ENCODE data around the gene SLC25A41.

SLC25A41 gene

GRCh38 chr19:6418562-6418932, 15.0 kb downstream of the SLC25A41 start:
- no peak overlapping the region for H4K91ac ChIP-seq (ENCODE audit: low read length)
- H3K36me3 ChIP-seq (ENCODE audit: control insufficient read depth in 1 of 2, insufficient read depth in 2 of 2, low read depth in 1 of 2, low read length in 2 of 2): peaks cover 80 to 85% of the 10 kb centered on the region in 2 experiments
- H3K27me3 ChIP-seq (ENCODE audit: control insufficient read depth in 1 of 2, insufficient read depth in 1 of 2, low read length in 2 of 2): no peaks in the 10 kb centered on the region
- no peaks in the 10 kb centered on the region for H3K9me3 ChIP-seq (ENCODE audit: control insufficient read depth, low read length)
- no peak overlapping the region for H2AFZ ChIP-seq (ENCODE audit: low read depth, low read length)
- no peak overlapping the region for H3K9ac ChIP-seq (ENCODE audit: low read length)
- H2BK15ac ChIP-seq (ENCODE audit: low read depth, poor library complexity, severe bottlenecking): no peak overlapping the region
- H3K4me3 ChIP-seq (ENCODE audit: insufficient read depth in 1 of 2, low read depth in 1 of 2, low read length in 2 of 2): no peak overlapping the region
- no peak overlapping the region for H3K23ac ChIP-seq (ENCODE audit: low read length in 2 of 2)
- H2AK5ac ChIP-seq (ENCODE audit: low read length, severe bottlenecking): no peak overlapping the region
- peaks cover 17% of the 10 kb centered on the region for H3K4me1 ChIP-seq (ENCODE audit: control insufficient read depth, insufficient read depth, low read depth, low read length)
- H2BK5ac ChIP-seq (ENCODE audit: low read depth, low read length, poor library complexity, severe bottlenecking): no peak overlapping the region
- H3K4me2 ChIP-seq (ENCODE audit: low read length, poor library complexity, severe bottlenecking): no peak overlapping the region
- peaks cover 37% of the 10 kb centered on the region for H3K79me1 ChIP-seq (replicated peaks; ENCODE audit: low read length, poor library complexity, severe bottlenecking)
- H3K14ac ChIP-seq (ENCODE audit: low read length in 2 of 2): no peak overlapping the region
- no peak overlapping the region for H3K18ac ChIP-seq (ENCODE audit: low read depth in 1 of 2, low read length in 2 of 2)
- no peak overlapping the region for H3K4ac ChIP-seq (ENCODE audit: low read depth in 1 of 2, low read length in 2 of 2)
- H2BK120ac ChIP-seq (ENCODE audit: low read depth, low read length): no peak overlapping the region
- no peak overlapping the region for H3K27ac ChIP-seq (ENCODE audit: low read length, poor library complexity, severe bottlenecking)
- WGBS: 97% methylated on average over 19 of the region's 19 CpGs
- H2BK12ac ChIP-seq (ENCODE audit: low read length in 2 of 2): no peak overlapping the region
- no peak for DNase-seq
- no peak overlapping the region for H4K8ac ChIP-seq (ENCODE audit: low read length)

DNA sequence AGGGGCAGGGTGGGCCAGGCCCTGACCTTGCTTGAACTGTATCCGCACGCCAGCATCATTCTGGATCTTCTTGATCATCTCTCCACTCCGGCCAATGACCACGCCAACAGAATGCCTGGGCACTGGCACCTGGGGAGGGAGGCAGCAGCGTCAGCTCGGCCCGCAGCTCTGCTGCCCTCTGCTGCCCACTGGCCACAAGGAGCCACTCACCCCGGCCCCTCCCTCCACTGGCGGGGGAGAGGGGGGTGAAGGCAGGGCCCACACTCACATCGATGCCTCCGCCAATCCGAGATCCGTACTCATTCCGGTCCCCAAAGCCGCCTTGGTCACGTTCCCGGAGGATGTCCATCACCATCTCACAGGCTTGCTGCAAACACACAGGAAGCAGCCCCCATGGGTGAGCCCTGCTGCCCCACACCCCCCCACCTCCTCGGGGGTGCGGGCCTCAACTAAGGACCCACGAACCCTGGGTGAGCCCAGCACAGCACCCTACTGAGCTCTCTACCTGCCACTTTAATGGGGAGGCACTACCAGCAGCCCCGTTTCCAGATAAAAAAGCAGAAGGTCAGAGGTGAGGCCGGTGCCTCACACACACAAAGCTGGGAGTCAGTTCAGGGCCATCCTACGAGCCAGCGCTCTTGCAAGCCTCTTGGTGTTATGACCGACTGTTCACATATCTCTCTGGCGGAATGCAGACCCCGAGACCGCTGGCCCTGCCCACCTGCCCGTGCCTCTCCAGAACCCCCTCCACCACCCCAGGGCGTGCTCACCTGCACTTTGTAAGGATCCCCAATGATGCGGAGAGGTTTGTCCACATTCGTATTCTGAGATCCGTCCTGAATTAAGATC, 15.6 kb downstream of the SLC25A41 start:
- Histone ChIP-seq H3K27ac (ENCODE audit: low read length, poor library complexity, severe bottlenecking) (no peak overlapping the region), H3K9me3 (ENCODE audit: control insufficient read depth, low read length) (no peaks in the 10 kb centered on the region), H2AK5ac (ENCODE audit: low read length, severe bottlenecking) (no peak overlapping the region), H2BK15ac (ENCODE audit: low read depth, poor library complexity, severe bottlenecking) (no peak overlapping the region), H4K8ac (ENCODE audit: low read length) (no peak overlapping the region), H2BK5ac (ENCODE audit: low read depth, low read length, poor library complexity, severe bottlenecking) (no peak overlapping the region), H2BK120ac (ENCODE audit: low read depth, low read length) (no peak overlapping the region), H3K79me1 (replicated peaks; ENCODE audit: low read length, poor library complexity, severe bottlenecking) (peaks cover 37% of the 10 kb centered on the region), H4K91ac (ENCODE audit: low read length) (no peak overlapping the region), H3K18ac (ENCODE audit: low read depth in 1 of 2, low read length in 2 of 2) (no peak overlapping the region), H3K23ac (ENCODE audit: low read length in 2 of 2) (no peak overlapping the region), H3K4me1 (ENCODE audit: control insufficient read depth, insufficient read depth, low read depth, low read length) (peaks cover 15% of the 10 kb centered on the region), H2BK12ac (ENCODE audit: low read length in 2 of 2) (no peak overlapping the region), H3K14ac (ENCODE audit: low read length in 2 of 2) (no peak overlapping the region), H3K9ac (ENCODE audit: low read length) (no peak overlapping the region), H3K36me3 (ENCODE audit: control insufficient read depth in 1 of 2, insufficient read depth in 2 of 2, low read depth in 1 of 2, low read length in 2 of 2) (peaks cover 80 to 88% of the 10 kb centered on the region in 2 experiments), H3K27me3 (ENCODE audit: control insufficient read depth in 1 of 2, insufficient read depth in 1 of 2, low read length in 2 of 2) (no peaks in the 10 kb centered on the region), H3K4ac (ENCODE audit: low read depth in 1 of 2, low read length in 2 of 2) (no peak overlapping the region), H3K4me3 (ENCODE audit: insufficient read depth in 1 of 2, low read depth in 1 of 2, low read length in 2 of 2) (no peak overlapping the region), H3K4me2 (ENCODE audit: low read length, poor library complexity, severe bottlenecking) (no peak overlapping the region), H2AFZ (ENCODE audit: low read depth, low read length) (no peak overlapping the region)
- DNase-seq: peak; percentile 17
- 93% methylated on average over 33 of the region's 33 CpGs for WGBS

DNA sequence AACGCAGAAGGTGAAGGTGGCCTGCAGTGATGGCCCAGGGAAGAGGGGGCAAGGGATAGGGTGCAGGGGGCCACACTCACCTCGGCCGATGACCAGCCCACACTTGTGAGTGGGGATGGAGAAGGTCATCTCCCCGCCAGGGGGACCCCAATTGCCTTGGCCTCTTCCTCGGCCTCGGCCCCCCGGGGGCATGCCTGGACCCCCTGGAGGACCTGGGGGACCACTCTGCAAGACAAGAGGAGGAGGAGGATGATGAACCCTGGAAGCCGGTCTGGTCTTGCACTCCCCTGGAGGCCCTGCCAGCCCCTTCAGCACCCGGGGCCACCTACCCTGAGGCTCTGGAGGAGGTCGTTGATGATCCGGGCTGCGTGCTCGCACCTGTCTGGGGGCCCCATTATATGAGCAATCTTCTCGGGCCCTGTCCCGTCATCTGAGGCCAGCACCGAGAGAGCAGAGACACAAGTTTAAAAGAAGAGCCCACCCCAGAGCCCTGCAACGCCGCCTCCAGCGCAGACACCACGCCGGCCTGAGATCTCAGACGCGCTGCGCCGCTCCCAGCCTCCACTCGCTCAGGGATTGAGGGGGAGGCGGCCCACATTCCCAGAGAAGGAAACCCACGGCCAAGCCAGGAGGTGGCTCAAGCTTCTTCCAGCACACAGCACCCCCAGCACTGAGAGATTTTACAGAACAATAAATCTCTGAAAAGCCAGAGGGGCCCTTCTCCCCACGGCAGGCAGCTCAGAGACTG, 16.7 kb downstream of the SLC25A41 start:
- Histone ChIP-seq H3K79me1 (replicated peaks; ENCODE audit: low read length, poor library complexity, severe bottlenecking) (peaks cover 43% of the 10 kb centered on the region), H2AFZ (ENCODE audit: low read depth, low read length) (no peak overlapping the region), H2BK15ac (ENCODE audit: low read depth, poor library complexity, severe bottlenecking) (no peak overlapping the region), H3K4ac (ENCODE audit: low read depth in 1 of 2, low read length in 2 of 2) (no peak overlapping the region), H2BK12ac (ENCODE audit: low read length in 2 of 2) (no peak overlapping the region), H3K4me1 (ENCODE audit: control insufficient read depth, insufficient read depth, low read depth, low read length) (peaks cover 14% of the 10 kb centered on the region), H4K8ac (ENCODE audit: low read length) (no peak overlapping the region), H3K4me3 (ENCODE audit: insufficient read depth in 1 of 2, low read depth in 1 of 2, low read length in 2 of 2) (no peak overlapping the region), H3K14ac (ENCODE audit: low read length in 2 of 2) (no peak overlapping the region), H2AK5ac (ENCODE audit: low read length, severe bottlenecking) (no peak overlapping the region), H3K18ac (ENCODE audit: low read depth in 1 of 2, low read length in 2 of 2) (no peak overlapping the region), H3K23ac (ENCODE audit: low read length in 2 of 2) (no peak overlapping the region), H4K91ac (ENCODE audit: low read length) (no peak overlapping the region), H2BK120ac (ENCODE audit: low read depth, low read length) (no peak overlapping the region), H3K4me2 (ENCODE audit: low read length, poor library complexity, severe bottlenecking) (no peak overlapping the region), H3K27ac (ENCODE audit: low read length, poor library complexity, severe bottlenecking) (no peak overlapping the region), H3K36me3 (ENCODE audit: control insufficient read depth in 1 of 2, insufficient read depth in 2 of 2, low read depth in 1 of 2, low read length in 2 of 2) (peaks cover 75 to 95% of the 10 kb centered on the region in 2 experiments), H3K9me3 (ENCODE audit: control insufficient read depth, low read length) (no peaks in the 10 kb centered on the region), H2BK5ac (ENCODE audit: low read depth, low read length, poor library complexity, severe bottlenecking) (no peak overlapping the region), H3K27me3 (ENCODE audit: control insufficient read depth in 1 of 2, insufficient read depth in 1 of 2, low read length in 2 of 2) (no peaks in the 10 kb centered on the region), H3K9ac (ENCODE audit: low read length) (no peak overlapping the region)
- DNase-seq: no peak
- 95% methylated on average over 29 of the region's 29 CpGs for WGBS

GRCh38 chr19:6415591-6416190, 17.9 kb downstream of the SLC25A41 start:
- H2BK5ac ChIP-seq (ENCODE audit: low read depth, low read length, poor library complexity, severe bottlenecking): no peak overlapping the region
- 96% methylated on average over 32 of the region's 32 CpGs for WGBS
- H4K8ac ChIP-seq (ENCODE audit: low read length): no peak overlapping the region
- no peak overlapping the region for H2BK15ac ChIP-seq (ENCODE audit: low read depth, poor library complexity, severe bottlenecking)
- H2BK120ac ChIP-seq (ENCODE audit: low read depth, low read length): no peak overlapping the region
- no peak overlapping the region for H3K23ac ChIP-seq (ENCODE audit: low read length in 2 of 2)
- H3K4me2 ChIP-seq (ENCODE audit: low read length, poor library complexity, severe bottlenecking): no peak overlapping the region
- no peak overlapping the region for H3K14ac ChIP-seq (ENCODE audit: low read length in 2 of 2)
- no peak overlapping the region for H2BK12ac ChIP-seq (ENCODE audit: low read length in 2 of 2)
- H3K4ac ChIP-seq (ENCODE audit: low read depth in 1 of 2, low read length in 2 of 2): no peak overlapping the region
- H3K79me1 ChIP-seq (replicated peaks; ENCODE audit: low read length, poor library complexity, severe bottlenecking): peaks cover 43% of the 10 kb centered on the region
- DNase-seq: no peak
- H2AK5ac ChIP-seq (ENCODE audit: low read length, severe bottlenecking): no peak overlapping the region
- H3K36me3 ChIP-seq (ENCODE audit: control insufficient read depth in 1 of 2, insufficient read depth in 2 of 2, low read depth in 1 of 2, low read length in 2 of 2): peaks cover 64 to 87% of the 10 kb centered on the region in 2 experiments
- H3K4me1 ChIP-seq (ENCODE audit: control insufficient read depth, insufficient read depth, low read depth, low read length): peaks cover 10% of the 10 kb centered on the region
- no peak overlapping the region for H2AFZ ChIP-seq (ENCODE audit: low read depth, low read length)
- no peak overlapping the region for H4K91ac ChIP-seq (ENCODE audit: low read length)
- no peaks in the 10 kb centered on the region for H3K27me3 ChIP-seq (ENCODE audit: control insufficient read depth in 1 of 2, insufficient read depth in 1 of 2, low read length in 2 of 2)
- H3K9me3 ChIP-seq (ENCODE audit: control insufficient read depth, low read length): no peaks in the 10 kb centered on the region
- H3K18ac ChIP-seq (ENCODE audit: low read depth in 1 of 2, low read length in 2 of 2): no peak overlapping the region
- H3K27ac ChIP-seq (ENCODE audit: low read length, poor library complexity, severe bottlenecking): no peak overlapping the region
- no peak overlapping the region for H3K4me3 ChIP-seq (ENCODE audit: insufficient read depth in 1 of 2, low read depth in 1 of 2, low read length in 2 of 2)
- H3K9ac ChIP-seq (ENCODE audit: low read length): no peak overlapping the region
